Activated B cell treated with CpG ODN at 0.5 μM for 24 hours (primary cell): ENCODE data around the gene PIK3CG. TPM values are rescaled to one million over a fixed set of nuclear protein-coding genes. Genes with fewer than 3 reads are reported as not detected.
"Not testable (repeated sequence)": the region's sequence is repeated elsewhere in the genome, so short reads cannot be mapped to it uniquely, and the experiment has no call there.

Experiments used
- ATAC-seq: fragments of 200-7000 bp; cut with Tn5 transposase; one replicate; pipeline ENCODE4 v1.10.0; 2021; ENCODE audit warnings: low read depth, mild to moderate bottlenecking, moderate library complexity
- CTCF ChIA-PET: fragments of 350-600 bp; sonication (Branson Sonifier 250); formaldehyde crosslinking; loops from one replicate; lab custom pipeline; 2021; ENCODE audit warnings: antibody characterized with exemption; lab: Charles Lee
- POLR2A ChIA-PET: fragments of 350-600 bp; sonication (Branson Sonifier 250); formaldehyde crosslinking; loops from one replicate; lab custom pipeline; 2021; ENCODE audit warnings: antibody characterized with exemption; lab: Charles Lee
- DNase-seq: peaks from one replicate; pipeline ENCODE4 v3.0.0; 2022
- H3K27ac Mint-ChIP-seq: one replicate; pipeline ENCODE4 v1.8.0; 2020; ENCODE audit warnings: mixed read lengths
- H3K27me3 Mint-ChIP-seq: one replicate; pipeline ENCODE4 v1.8.0; 2021; ENCODE audit warnings: mixed read lengths
- H3K36me3 Mint-ChIP-seq: one replicate; pipeline ENCODE4 v1.8.0; 2021; ENCODE audit warnings: low read depth, mixed read lengths
- H3K4me1 Mint-ChIP-seq: one replicate; pipeline ENCODE4 v1.8.0; 2021; ENCODE audit warnings: mixed read lengths
- H3K4me3 Mint-ChIP-seq: one replicate; pipeline ENCODE4 v1.8.0; 2020; ENCODE audit warnings: mild to moderate bottlenecking, mixed read lengths
- H3K9me3 Mint-ChIP-seq: one replicate; pipeline ENCODE4 v1.8.0; 2020; ENCODE audit warnings: mixed read lengths
- CTCF ChIP-seq: fragments of 200-600 bp; IDR thresholded peaks from one replicate; pipeline ENCODE4 v1.8.0; 2022; ENCODE audit warnings: antibody characterized with exemption, mild to moderate bottlenecking
- intact Hi-C: fragments of 100-400 bp; cut with micrococcal nuclease; formaldehyde crosslinking; loops from one replicate; pipeline ENCODE4 v1.15.1; 2024
- total RNA-seq: library from RNA; stranded (reverse); gene quantifications from 2 replicates; pipeline ENCODE4 v1.2.3, GENCODE V29; 2022

Gene PIK3CG
- total RNA-seq, 1 donor from 2014 or later, result 63.6 TPM

- no peak for TF ChIP-seq CTCF
- Mint-ChIP-seq H3K27ac (no peak overlapping the region), H3K9me3 (peaks cover 5% of the 10 kb centered on the region), H3K27me3 (no peaks in the 10 kb centered on the region), H3K36me3 (no peaks in the 10 kb centered on the region), H3K4me3 (no peak overlapping the region), H3K4me1 (no peaks in the 10 kb centered on the region)
- DNase-seq, result no peak
- intact Hi-C loops, result no loop called here
- ATAC-seq, result no peak
- ChIA-PET POLR2A (no interaction called here), CTCF (no interaction called here)
Observed at GRCh38 chr7:106952001-106952657, 87.0 kb downstream of the PIK3CG start.

- Mint-ChIP-seq H3K27ac (no peak overlapping the region), H3K4me1 (no peaks in the 10 kb centered on the region), H3K36me3 (no peaks in the 10 kb centered on the region), H3K27me3 (no peaks in the 10 kb centered on the region), H3K4me3 (no peak overlapping the region), H3K9me3 (peaks cover 5% of the 10 kb centered on the region)
- no peak for ATAC-seq
- CTCF ChIA-PET, result interaction anchor here (0.5 kb wide), 1 partner anchor 26 kb away, joined by 3 read pairs; no protein-coding TSS in a partner anchor
- DNase-seq, result no peak
- TF ChIP-seq CTCF, result no peak
- POLR2A ChIA-PET, result no interaction called here
- intact Hi-C loops, result no loop called here
Observed at GRCh38 chr7:106952658-106953231, 87.7 kb downstream of the PIK3CG start.

- Mint-ChIP-seq H3K36me3 (no peaks in the 10 kb centered on the region), H3K4me3 (no peak overlapping the region), H3K9me3 (peaks cover 5% of the 10 kb centered on the region), H3K4me1 (no peaks in the 10 kb centered on the region), H3K27me3 (no peaks in the 10 kb centered on the region), H3K27ac (no peak overlapping the region)
- ATAC-seq (no peak), DNase-seq (no peak)
- ChIA-PET CTCF (no interaction called here), POLR2A (no interaction called here)
- no peak for TF ChIP-seq CTCF
- intact Hi-C loops, result no loop called here
Observed at GRCh38 chr7:106954840-106955239, 89.8 kb downstream of the PIK3CG start.

GRCh38 chr7:106955857-106956256 lies 90.8 kb downstream of the PIK3CG start:
- H3K4me3 Mint-ChIP-seq, H3K27me3 Mint-ChIP-seq, H3K27ac Mint-ChIP-seq, ATAC-seq, H3K9me3 Mint-ChIP-seq, H3K4me1 Mint-ChIP-seq, CTCF ChIA-PET, POLR2A ChIA-PET, DNase-seq, intact Hi-C loops, H3K36me3 Mint-ChIP-seq: not testable (repeated sequence)

Other genes with a start within 250 kb of the PIK3CG start
- gene CCDC71L, start 204.1 kb upstream of the PIK3CG start, total RNA-seq, result 33.1 and 34.3 TPM in 2 replicates
- gene PRKAR2B, start 179.4 kb downstream of the PIK3CG start, total RNA-seq, result 0.64 and 0.71 TPM in 2 replicates